GM20000 (cell line): ENCODE data around the gene HES7.

Experiments
- DNase-seq: peaks from one replicate; pipeline ENCODE4 v3.0.0; 2012; ENCODE audit warnings: low spot score
- TF ChIP-seq, protein P1 (sequence below): IDR thresholded peaks from 2 replicates; pipeline ENCODE4 v1.5.1; 2012; ENCODE audit warnings: mild to moderate bottlenecking, control low read depth; ENCODE audit errors: extremely low read depth, missing control alignments

HES7 gene

DNA sequence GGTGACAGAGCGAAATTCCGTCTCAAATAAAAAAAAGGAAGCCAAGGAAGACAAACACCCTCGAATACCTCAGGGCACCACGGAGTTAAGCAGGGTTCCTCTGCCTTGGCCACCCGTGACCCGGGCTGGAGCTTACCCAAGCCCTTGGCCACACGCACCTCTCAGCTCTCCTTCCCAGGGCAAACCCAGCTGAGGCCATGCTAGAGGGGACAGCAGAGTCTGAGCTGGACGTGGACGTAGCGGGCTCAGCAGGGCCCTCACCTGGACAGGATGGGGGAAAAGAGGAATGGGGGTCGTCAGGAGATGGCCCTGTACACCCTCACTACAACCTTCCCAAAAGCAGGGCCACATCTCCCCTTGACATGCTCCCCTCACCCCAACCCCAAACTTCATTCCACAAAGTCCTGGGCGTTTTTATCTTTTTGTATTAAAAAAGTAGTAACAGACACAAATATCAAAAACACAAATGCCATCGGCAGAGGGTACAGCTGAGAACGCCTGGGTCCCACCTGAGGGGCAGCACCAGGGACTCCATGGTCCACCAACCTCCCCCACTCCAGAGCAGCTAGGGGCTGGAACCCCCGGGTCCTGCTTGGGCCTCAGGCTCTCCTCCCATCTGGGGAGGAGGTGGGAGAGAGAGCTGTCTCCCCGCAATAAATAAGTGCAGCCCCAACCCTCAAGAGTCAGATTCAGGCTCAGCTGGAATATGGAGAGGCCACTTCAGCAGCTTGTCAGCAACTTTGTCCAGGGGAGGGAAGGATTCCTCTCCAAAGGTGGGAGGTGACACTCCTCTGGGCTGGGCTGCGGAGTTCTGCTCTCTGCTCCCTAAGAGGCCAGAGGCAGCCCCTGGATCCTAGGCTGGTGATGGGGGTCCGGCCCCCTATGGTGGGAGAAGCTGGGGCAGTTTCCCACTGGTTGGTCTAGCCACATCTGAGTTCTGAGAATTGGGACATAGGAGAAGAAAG is 16.4 kb upstream of the HES7 start:
- TF ChIP-seq, protein P1, sequence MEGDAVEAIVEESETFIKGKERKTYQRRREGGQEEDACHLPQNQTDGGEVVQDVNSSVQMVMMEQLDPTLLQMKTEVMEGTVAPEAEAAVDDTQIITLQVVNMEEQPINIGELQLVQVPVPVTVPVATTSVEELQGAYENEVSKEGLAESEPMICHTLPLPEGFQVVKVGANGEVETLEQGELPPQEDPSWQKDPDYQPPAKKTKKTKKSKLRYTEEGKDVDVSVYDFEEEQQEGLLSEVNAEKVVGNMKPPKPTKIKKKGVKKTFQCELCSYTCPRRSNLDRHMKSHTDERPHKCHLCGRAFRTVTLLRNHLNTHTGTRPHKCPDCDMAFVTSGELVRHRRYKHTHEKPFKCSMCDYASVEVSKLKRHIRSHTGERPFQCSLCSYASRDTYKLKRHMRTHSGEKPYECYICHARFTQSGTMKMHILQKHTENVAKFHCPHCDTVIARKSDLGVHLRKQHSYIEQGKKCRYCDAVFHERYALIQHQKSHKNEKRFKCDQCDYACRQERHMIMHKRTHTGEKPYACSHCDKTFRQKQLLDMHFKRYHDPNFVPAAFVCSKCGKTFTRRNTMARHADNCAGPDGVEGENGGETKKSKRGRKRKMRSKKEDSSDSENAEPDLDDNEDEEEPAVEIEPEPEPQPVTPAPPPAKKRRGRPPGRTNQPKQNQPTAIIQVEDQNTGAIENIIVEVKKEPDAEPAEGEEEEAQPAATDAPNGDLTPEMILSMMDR = no peak
- DNase-seq = no peak

DNA sequence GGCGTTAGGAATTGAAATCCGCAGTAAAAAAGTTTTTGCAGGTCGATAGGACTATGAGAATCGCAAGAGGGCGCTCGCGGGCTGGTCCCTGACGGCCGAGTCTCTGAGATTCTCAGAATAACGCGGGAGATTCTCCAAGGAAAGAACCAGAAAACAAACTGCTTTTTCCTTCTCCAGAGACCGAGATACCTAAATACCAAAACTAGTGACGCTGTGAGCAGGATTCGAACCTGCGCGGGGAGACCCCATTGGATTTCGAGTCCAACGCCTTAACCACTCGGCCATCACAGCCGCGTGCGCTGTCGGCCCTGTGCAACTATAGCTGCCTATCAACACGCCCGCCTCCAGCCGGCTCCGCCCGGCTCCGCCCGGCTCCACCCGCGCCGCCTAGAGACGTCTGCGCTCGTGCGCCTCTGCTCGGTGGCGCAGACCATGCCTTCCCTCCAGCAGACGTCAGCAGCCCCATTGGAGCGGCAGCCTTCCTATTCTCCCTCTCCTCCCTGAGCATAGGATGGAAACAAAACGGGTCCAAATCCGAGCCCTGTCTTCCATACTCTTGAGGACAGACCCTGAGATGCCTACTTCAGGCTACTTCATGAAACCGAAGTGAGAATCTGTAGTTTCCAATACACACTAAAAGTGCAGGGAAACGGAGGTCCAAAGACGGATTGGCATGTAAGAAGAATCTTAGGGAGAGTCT is 14.9 kb upstream of the HES7 start:
- peak; percentile 91 for DNase-seq
- TF ChIP-seq, protein P1 = peak; percentile 81

DNA sequence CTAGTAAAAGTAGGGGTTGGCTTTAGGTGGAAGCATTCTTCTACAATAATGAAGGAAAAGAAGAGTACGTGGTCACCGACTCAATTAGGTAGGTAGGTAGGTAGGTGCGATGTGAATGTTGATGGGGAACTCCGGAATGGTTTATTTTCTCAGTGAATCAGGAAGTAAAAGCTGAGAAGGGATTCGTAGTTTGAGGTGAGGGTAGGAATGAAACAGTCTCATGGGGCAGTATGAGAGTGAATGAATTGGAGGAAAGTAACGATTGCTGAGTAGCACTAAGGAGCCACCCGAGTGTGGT is 14.4 kb upstream of the HES7 start:
- DNase-seq = no peak
- TF ChIP-seq, protein P1 = no peak

DNA sequence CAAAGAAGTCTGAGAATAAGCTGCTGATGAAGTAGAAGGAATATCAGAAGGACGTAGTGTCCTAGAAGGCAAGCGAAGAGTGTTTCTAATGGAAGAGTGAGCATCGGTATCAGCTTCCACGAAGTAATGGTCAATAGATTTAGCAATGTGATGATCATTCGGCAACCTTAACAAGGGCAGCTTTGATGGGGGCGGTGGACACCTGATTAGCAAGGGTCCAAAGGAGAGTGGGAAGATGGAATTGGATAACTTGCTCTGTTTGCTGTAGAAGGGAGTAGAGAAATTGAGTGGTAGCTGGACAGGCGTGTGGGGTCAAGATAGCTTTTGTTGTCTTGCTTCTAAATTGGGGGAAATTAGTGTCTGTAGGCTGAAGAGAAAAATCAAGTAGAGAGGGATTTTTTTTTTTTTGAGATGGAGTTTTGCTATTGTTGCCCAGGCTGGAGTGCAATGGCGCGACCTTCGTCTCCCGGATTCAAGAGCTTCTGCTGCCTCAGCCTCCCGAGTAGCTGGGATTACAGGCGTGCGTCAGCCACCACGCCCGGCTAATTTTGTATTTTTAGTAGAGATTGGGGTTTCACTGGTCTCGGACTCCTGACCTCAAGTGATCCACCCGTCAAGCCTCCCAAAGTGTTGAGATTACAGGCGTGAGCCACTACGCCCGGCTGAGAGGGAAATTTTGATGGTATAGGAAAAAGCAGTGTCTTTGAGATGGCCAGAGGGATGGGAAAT is 13.9 kb upstream of the HES7 start:
- TF ChIP-seq, protein P1 = no peak
- no peak for DNase-seq

DNA sequence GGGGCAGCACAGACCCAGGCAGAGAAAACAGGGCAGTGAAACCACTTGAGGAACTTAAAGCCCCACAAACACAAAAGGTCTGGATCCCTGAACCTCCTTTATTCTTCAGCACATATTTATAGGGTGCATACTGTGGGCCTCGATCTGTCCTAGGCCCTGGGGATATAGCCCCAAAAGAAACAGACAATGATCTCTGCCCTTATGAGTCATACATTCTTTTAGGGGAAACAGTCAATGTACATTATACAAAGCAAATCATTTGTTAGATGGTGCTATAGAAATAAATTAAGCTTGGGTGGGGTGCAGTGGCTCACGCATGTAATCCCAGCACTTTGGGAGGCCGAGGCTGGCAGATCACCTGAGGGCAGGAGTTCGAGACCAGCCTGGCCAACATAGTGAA is 10.0 kb upstream of the HES7 start:
- no peak for DNase-seq
- TF ChIP-seq, protein P1 = no peak

DNA sequence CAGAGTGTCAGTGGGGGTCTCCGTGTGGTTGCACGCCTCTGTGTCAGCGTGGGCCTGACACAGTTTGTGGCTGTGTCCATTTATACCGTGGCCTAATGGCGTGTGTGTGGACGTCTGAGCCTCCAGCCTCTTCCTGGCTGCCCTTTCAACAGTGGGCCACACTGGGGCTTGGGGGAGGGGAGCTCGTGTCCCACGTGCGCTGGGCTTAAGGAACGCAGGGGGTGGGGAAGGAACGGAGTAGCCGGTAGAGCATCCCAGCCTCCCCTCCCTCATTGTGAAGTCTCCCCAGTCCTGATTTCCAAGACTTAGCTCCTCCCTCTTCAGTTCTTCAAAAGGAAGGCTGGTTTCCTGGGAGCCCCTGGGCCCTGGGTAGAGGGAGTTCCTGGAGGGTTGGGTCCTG is 9.5 kb upstream of the HES7 start:
- DNase-seq = no peak
- TF ChIP-seq, protein P1 = no peak

DNA sequence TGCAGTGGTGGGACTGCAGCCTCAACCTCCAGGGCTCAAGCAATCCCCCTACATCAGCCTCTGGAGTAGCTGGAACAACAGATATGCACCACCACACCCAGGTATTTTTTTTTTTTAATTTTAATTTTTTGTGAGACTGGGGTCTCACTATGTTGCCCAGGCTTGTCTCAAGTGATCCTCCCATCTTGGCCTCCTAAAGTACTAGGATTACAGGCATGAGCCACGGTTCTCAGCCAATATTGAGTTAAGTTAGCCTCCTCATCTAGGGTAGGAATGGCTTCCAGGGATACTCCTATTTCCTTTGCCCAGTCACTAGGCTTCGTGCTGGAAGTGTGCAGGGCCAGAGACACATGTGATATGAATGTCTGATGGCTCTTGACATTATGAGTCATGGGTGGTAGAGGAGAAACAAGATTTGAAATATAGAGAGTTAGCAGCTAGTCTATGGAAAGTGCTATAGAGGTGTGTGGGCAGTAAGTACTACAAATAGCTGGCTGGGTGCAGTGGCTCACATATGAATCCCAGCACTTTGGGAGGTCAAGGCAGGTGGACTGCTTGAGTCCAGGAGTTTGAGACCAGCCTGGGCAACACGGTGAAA is 8.0 kb upstream of the HES7 start:
- no peak for DNase-seq
- TF ChIP-seq, protein P1 = no peak
